ENCODE measurements around the gene HOPX.

DNA sequence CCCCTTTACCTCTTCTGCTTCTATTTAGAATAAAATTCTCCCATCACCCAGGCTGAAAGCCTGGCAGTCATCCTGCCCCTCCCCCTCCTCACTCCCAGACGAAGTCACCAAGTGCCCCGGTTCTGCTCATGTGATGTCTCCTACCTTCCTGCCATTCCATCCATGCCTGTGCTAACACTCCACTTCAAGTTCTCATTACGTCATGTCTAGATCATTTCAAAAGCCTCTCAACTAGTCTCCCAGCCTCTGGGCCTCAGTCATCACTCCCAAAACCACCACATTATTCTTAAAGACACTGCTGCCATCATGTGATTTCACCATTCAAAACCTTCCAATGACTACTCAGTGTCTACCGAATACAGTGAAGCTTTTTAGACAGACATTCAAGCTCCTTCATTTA, 17.2 kb upstream of the HOPX start:
- TF ChIP-seq, protein P1, sequence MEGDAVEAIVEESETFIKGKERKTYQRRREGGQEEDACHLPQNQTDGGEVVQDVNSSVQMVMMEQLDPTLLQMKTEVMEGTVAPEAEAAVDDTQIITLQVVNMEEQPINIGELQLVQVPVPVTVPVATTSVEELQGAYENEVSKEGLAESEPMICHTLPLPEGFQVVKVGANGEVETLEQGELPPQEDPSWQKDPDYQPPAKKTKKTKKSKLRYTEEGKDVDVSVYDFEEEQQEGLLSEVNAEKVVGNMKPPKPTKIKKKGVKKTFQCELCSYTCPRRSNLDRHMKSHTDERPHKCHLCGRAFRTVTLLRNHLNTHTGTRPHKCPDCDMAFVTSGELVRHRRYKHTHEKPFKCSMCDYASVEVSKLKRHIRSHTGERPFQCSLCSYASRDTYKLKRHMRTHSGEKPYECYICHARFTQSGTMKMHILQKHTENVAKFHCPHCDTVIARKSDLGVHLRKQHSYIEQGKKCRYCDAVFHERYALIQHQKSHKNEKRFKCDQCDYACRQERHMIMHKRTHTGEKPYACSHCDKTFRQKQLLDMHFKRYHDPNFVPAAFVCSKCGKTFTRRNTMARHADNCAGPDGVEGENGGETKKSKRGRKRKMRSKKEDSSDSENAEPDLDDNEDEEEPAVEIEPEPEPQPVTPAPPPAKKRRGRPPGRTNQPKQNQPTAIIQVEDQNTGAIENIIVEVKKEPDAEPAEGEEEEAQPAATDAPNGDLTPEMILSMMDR (IDR thresholded peaks at IDR 0.05): no peak
- no peak for TF ChIP-seq EZH2phosphoT487 (IDR thresholded peaks at IDR 0.05)
- no peak for TF ChIP-seq EZH2 (IDR thresholded peaks at IDR 0.05)

Data from neural progenitor cell (in vitro differentiated cells).